Measurements from ENCODE around the gene HEBP1.
"Not testable (repeated sequence)": the region's sequence is repeated elsewhere in the genome, so short reads cannot be mapped to it uniquely, and the experiment has no call there.

The HEBP1 gene

GRCh38 chr12:12999959-13000615 is at the start of gene HEBP1:
HEBP1 (minus strand) TSS chr12:13000265; CDS start chr12:13000114, 151 bp downstream.
- peak; percentile 82 to 97 for DNase-seq (ENCODE audit: low spot score in 2 of 2)
- in situ Hi-C loops (cut with MboI; ENCODE audit: low sequenced_read_pairs) = no loop called here
- Histone ChIP-seq H3K4me3 (peak within 1 kb of the TSS; percentile 59), H3K9me3 (no peaks in the 10 kb centered on the region), H3K4me1 (peaks cover 9% of the 10 kb centered on the region; the same call in 1 of the 2 replicates), H3K36me3 (replicated peaks) (no peaks in the 10 kb centered on the region; the same call in 1 of the 2 replicates), H3K27me3 (ENCODE audit: low read depth) (no peaks in the 10 kb centered on the region)

DNA sequence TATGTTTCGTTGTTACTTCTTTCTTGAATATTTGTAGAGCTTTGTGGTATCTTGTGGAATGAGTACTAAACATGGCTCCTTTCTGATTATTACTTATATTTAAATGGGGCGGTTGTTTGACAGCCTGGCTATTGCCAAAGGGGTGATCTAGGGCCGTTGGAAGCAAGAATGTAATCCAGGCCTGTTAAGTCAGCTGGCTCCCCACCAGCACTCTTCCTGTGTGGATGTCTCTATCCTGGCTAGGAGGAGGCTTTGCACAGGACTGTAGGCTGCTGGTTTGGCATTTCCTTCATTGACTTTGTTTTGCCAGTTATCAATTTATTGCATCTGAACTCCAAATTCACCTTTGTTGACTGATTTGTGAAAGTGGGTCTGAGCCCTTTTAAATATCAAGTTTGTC is 49.8 kb upstream of the HEBP1 start:
- Histone ChIP-seq H3K4me1 (peaks cover 16% of the 10 kb centered on the region), H3K4me3 (no peak overlapping the region), H3K36me3 (replicated peaks) (no peaks in the 10 kb centered on the region), H3K27me3 (ENCODE audit: low read depth) (no peaks in the 10 kb centered on the region), H3K9me3 (no peaks in the 10 kb centered on the region)
- no peak for DNase-seq (ENCODE audit: low spot score in 2 of 2)
- in situ Hi-C loops (cut with MboI; ENCODE audit: low sequenced_read_pairs) = no loop called here

- H3K4me1 ChIP-seq = peaks cover 16% of the 10 kb centered on the region
- no peaks in the 10 kb centered on the region for H3K36me3 ChIP-seq (replicated peaks)
- no peaks in the 10 kb centered on the region for H3K9me3 ChIP-seq
- H3K27me3 ChIP-seq (ENCODE audit: low read depth) = no peaks in the 10 kb centered on the region
- in situ Hi-C loops (cut with MboI; ENCODE audit: low sequenced_read_pairs) = no loop called here
- DNase-seq (ENCODE audit: low spot score in 2 of 2) = no peak
- H3K4me3 ChIP-seq = no peak overlapping the region
Measured at GRCh38 chr12:13046964-13047363, 46.9 kb upstream of the HEBP1 start.

DNA sequence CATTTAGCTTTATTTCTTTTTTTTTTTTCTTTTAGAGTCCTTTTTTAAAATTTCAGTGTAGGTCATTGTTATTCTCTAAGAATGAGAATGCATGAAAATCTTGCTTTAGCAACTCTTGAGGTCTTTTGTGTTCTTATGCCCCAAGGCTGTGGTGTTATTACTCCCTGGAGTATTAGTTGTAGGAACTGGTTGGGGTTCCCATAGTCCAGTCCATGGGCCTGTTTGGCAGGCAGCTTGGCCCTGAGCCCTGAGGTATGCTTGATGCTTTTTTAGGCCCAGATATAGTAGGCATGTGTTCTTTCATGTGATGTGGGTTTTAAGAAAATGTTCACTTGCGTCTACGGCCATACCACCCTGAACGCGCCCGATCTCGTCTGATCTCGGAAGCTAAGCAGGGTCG is 45.8 kb upstream of the HEBP1 start:
- in situ Hi-C loops (cut with MboI; ENCODE audit: low sequenced_read_pairs) = no loop called here
- Histone ChIP-seq H3K4me1 (peaks cover 16% of the 10 kb centered on the region), H3K27me3 (ENCODE audit: low read depth) (no peaks in the 10 kb centered on the region), H3K36me3 (replicated peaks) (no peaks in the 10 kb centered on the region), H3K4me3 (no peak overlapping the region), H3K9me3 (no peaks in the 10 kb centered on the region)
- peak; percentile 86 to 90 for DNase-seq (ENCODE audit: low spot score in 2 of 2)

DNA sequence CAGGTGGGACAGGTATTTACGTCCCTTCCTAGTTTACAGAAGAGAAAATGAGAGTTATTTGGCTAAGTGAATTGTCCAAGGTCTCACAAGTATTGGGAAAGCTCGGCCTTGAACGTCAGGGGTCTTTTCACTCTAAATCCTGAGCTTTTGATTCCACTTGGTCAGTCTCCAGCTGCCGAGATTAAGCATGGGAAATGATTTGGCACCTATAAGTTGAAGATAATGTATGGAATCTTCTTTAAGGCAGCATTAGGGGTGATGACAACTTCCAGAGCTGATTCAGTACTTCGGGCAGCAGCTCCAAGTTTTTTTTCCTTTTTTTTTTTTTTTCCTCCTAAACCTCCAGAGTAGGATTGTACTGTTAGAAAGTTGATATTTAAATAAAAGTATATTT is 44.8 kb upstream of the HEBP1 start:
- Histone ChIP-seq H3K36me3 (replicated peaks) (no peaks in the 10 kb centered on the region), H3K4me3 (peak overlapping the region; percentile 97), H3K9me3 (no peaks in the 10 kb centered on the region), H3K4me1 (peaks cover 16% of the 10 kb centered on the region), H3K27me3 (ENCODE audit: low read depth) (no peaks in the 10 kb centered on the region)
- peak in 1 of 2 experiments; percentile 17 for DNase-seq (ENCODE audit: low spot score in 2 of 2)
- in situ Hi-C loops (cut with MboI; ENCODE audit: low sequenced_read_pairs) = no loop called here

DNA sequence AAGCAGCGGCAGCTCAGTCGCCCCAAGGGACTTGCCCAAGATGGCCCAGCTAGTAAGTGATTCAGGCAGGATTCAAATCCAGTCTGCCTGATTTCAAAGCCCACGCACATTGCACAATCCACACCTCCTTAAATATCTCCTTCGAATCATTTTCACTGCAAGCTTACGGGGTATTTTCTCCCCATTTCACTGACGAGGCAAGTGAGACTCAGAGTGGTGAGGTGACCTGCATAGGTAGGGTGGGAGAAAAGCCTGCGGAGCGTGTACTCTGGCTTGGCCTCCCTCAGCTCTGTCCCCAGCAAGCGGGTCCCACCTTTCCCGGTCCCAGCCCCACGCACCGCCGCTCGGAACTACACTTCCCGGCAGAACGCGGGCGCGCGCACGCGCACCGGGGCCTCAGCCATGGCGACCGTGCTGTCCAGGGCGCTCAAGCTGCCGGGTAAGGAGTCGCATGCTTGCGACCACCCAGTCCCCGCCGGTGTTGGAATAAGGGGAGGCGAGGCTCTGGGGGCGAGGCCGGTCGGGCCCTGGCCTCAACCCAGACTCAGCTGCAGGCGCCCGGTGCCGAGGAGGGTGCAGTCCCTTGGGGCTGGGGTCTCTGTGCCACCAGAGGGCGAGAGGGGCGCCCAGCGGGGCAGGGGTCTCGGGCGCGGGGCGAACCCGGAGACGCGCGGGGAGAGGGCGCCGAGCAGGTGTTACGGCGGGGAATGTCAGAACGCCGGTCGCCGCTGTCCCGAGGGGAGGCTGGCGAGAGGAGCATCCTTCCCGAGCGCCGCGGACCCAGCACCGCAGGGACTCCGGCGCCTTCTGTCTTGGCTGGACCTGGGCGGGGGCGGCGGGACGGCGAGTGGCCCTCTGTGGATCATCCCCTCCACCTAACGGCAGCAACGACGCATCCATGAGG is 44.2 kb upstream of the HEBP1 start, which contains the start of gene FAM234B:
Gene FAM234B (plus strand): TSS at position 380 of the 904 bp plus-strand sequence. CDS start 23 bp downstream, at position 403.
- no peaks in the 10 kb centered on the region for H3K36me3 ChIP-seq (replicated peaks)
- H3K27me3 ChIP-seq (ENCODE audit: low read depth) = no peaks in the 10 kb centered on the region
- in situ Hi-C loops (cut with MboI; ENCODE audit: low sequenced_read_pairs) = no loop called here
- H3K4me3 ChIP-seq = peak within 1 kb of the TSS; percentile 97
- H3K4me1 ChIP-seq = peaks cover 16% of the 10 kb centered on the region
- DNase-seq (ENCODE audit: low spot score in 2 of 2) = peak; percentile 47 to 89
- no peaks in the 10 kb centered on the region for H3K9me3 ChIP-seq

- Histone ChIP-seq H3K36me3 (replicated peaks) (no peaks in the 10 kb centered on the region), H3K27me3 (ENCODE audit: low read depth) (no peaks in the 10 kb centered on the region), H3K4me3 (no peak overlapping the region), H3K4me1 (peaks cover 16% of the 10 kb centered on the region), H3K9me3 (no peaks in the 10 kb centered on the region)
- DNase-seq (ENCODE audit: low spot score in 2 of 2) = no peak
- in situ Hi-C loops (cut with MboI; ENCODE audit: low sequenced_read_pairs) = no loop called here
Measured at GRCh38 chr12:13042666-13043230, 42.7 kb upstream of the HEBP1 start.

DNA sequence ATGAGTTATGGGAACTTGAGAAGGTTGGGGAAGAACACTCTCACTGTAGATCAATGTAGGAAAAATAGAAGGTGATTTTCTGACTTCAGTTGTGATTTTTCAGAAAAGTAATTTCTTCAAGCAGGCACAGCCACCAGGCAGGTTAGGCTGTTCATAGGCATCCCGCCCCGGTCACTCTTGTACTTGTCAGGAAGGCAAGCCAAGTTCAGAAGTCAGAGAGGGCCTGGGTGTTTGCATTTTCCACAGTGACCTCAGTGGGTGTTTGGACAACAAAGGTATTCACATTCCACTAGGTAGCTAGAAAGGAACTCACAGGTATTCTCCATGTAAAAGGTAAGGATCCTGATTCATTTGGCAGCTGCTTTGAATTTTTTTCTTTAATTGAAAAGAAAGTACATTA is 41.2 kb upstream of the HEBP1 start:
- Histone ChIP-seq H3K4me3 (no peak overlapping the region), H3K27me3 (ENCODE audit: low read depth) (no peaks in the 10 kb centered on the region), H3K36me3 (replicated peaks) (no peaks in the 10 kb centered on the region), H3K9me3 (no peaks in the 10 kb centered on the region), H3K4me1 (peaks cover 6% of the 10 kb centered on the region; the same call in 1 of the 2 replicates)
- DNase-seq (ENCODE audit: low spot score in 2 of 2) = no peak
- in situ Hi-C loops (cut with MboI; ENCODE audit: low sequenced_read_pairs) = no loop called here

- H3K4me3 ChIP-seq = no peak overlapping the region
- no peaks in the 10 kb centered on the region for H3K27me3 ChIP-seq (ENCODE audit: low read depth)
- DNase-seq (ENCODE audit: low spot score in 2 of 2) = no peak
- H3K36me3 ChIP-seq (replicated peaks) = no peaks in the 10 kb centered on the region
- H3K4me1 ChIP-seq = no peaks in the 10 kb centered on the region
- no peaks in the 10 kb centered on the region for H3K9me3 ChIP-seq
- in situ Hi-C loops (cut with MboI; ENCODE audit: low sequenced_read_pairs) = no loop called here
Measured at GRCh38 chr12:13039328-13039956, 39.4 kb upstream of the HEBP1 start.

DNA sequence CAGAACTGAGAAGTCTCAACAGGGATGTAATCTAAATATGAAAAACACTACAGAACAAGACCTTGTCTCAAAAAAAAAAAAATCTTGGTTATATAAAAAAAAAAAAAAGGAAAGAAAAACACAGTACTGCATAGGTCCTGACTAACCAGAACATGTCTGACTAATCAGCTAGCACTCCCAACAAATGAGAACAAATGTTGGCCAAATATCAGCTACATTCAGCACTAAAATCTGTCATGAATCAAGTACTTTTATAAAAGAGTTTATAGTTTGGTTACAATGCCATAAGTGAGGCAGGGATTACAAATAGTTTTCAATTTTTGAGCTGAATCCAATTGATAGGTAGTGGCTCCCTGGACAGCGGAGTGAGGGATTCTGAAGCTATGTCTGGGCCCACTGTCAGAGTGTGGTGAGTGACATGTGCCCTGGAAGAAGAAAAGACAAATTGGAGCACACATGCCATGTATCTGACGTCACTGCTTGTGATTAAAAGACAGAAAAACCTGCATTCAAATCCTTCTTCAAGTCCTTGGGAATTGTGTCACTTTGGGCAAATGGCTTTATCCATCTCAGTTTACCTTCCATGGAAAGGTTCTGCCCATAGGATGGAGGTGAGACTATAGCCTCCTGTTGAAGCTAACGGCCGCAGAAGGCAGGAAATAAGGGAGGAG is 38.6 kb upstream of the HEBP1 start:
- in situ Hi-C loops (cut with MboI; ENCODE audit: low sequenced_read_pairs) = no loop called here
- Histone ChIP-seq H3K4me3 (no peak overlapping the region), H3K4me1 (no peaks in the 10 kb centered on the region), H3K9me3 (no peaks in the 10 kb centered on the region), H3K36me3 (replicated peaks) (no peaks in the 10 kb centered on the region), H3K27me3 (ENCODE audit: low read depth) (no peaks in the 10 kb centered on the region)
- no peak for DNase-seq (ENCODE audit: low spot score in 2 of 2)

GRCh38 chr12:13036881-13037280 is 36.8 kb upstream of the HEBP1 start:
- Histone ChIP-seq H3K4me3 (no peak overlapping the region), H3K27me3 (ENCODE audit: low read depth) (no peaks in the 10 kb centered on the region), H3K9me3 (no peaks in the 10 kb centered on the region), H3K4me1 (no peaks in the 10 kb centered on the region), H3K36me3 (replicated peaks) (no peaks in the 10 kb centered on the region)
- no peak for DNase-seq (ENCODE audit: low spot score in 2 of 2)
- in situ Hi-C loops (cut with MboI; ENCODE audit: low sequenced_read_pairs) = no loop called here

- H3K4me1 ChIP-seq; H3K36me3 ChIP-seq (replicated peaks); H3K9me3 ChIP-seq; in situ Hi-C loops (cut with MboI; ENCODE audit: low sequenced_read_pairs); H3K27me3 ChIP-seq (ENCODE audit: low read depth); DNase-seq (ENCODE audit: low spot score in 2 of 2); H3K4me3 ChIP-seq: not testable (repeated sequence)
Measured at GRCh38 chr12:13035335-13035734, 35.3 kb upstream of the HEBP1 start.

DNA sequence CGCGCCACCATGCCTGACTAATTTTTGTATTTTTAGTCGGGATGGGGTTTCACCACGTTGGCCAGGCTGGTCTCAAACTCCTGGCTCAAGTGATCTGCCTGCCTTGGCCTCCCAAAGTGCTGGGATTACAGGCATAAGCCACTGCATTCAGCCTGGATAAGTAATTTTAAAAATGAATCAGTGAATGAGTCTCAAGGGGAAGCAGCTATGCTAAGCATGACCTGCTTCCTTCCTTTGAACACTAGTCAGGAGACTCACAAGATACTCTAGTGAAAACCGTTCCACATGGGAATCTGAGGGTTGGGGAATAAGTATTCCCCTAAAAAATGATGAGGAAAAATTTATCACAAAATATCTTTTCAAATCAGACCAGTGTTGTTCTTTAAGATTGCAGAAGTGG is 33.4 kb upstream of the HEBP1 start:
- H3K36me3 ChIP-seq (replicated peaks) = no peaks in the 10 kb centered on the region
- in situ Hi-C loops (cut with MboI; ENCODE audit: low sequenced_read_pairs) = no loop called here
- no peak for DNase-seq (ENCODE audit: low spot score in 2 of 2)
- no peaks in the 10 kb centered on the region for H3K9me3 ChIP-seq
- no peaks in the 10 kb centered on the region for H3K27me3 ChIP-seq (ENCODE audit: low read depth)
- H3K4me1 ChIP-seq = no peaks in the 10 kb centered on the region
- H3K4me3 ChIP-seq = no peak overlapping the region
